ENCODE results near the gene ZNF827. TPM values are rescaled to one million over a fixed set of nuclear protein-coding genes. Genes with fewer than 3 reads are reported as not detected.

The ZNF827 gene
- total RNA-seq, 1 donor from 2014 or later: 15.6 TPM

- DNase-seq: no peak
Measured at GRCh38 chr4:145709336-145709735, 229.3 kb downstream of the ZNF827 start.

Small RNA genes lying within 50 kb of the gene (small RNA-seq; reads per million reads assigned to genes)
- not detected for gene RF00019 (ENCODE audit: low replicate concordance)

Other genes starting within 250 kb of the ZNF827 start
- gene LSM6, start 236.9 kb upstream of the ZNF827 start, total RNA-seq: 33.3 TPM